Endothelial cell of umbilical vein (primary cell): ENCODE results near the gene IL31RA. TPM values are rescaled to one million over a fixed set of nuclear protein-coding genes. Genes with fewer than 3 reads are reported as not detected.

Experiments
- BruUV-seq: library from RNA; stranded (reverse); fragments of 400-500 nt; replicated peaks from 2 replicates; lab custom pipeline; 2021; lab: Mats Ljungman, UMichigan
- CTCF ChIA-PET: fragments of 300-600, 350-600 bp; sonication (Branson Sonifier 250); formaldehyde crosslinking; loops from one replicate; lab custom pipeline; 2021; ENCODE audit warnings: antibody characterized with exemption, inconsistent platforms; lab: Charles Lee
- POLR2A ChIA-PET: fragments of 300-600, 350-600 bp; sonication (Branson Sonifier 250); formaldehyde crosslinking; loops from one replicate; lab custom pipeline; 2021; ENCODE audit warnings: antibody characterized with exemption, inconsistent platforms; lab: Charles Lee
- DNase-seq: peaks from one replicate; pipeline ENCODE4 v3.0.0-alpha.2; 2011; ENCODE audit warnings: low read depth, low spot score
- FAIRE-seq: peaks from 2 replicates; lab custom pipeline; 2011; peaks lifted over from hg19 to GRCh38; lab: Jason Lieb, UNC
- H2AFZ ChIP-seq: 2 replicates; pipeline ENCODE4 v1.6.0; 2012; ENCODE audit warnings: low read depth, low read length, control low read depth, inconsistent platforms
- H3K27ac ChIP-seq: 2 replicates; pipeline ENCODE4 v1.5.1; 2011; ENCODE audit warnings: low read depth, mild to moderate bottlenecking, control low read depth, low read length, moderate library complexity; ENCODE audit not compliant: insufficient read depth
- H3K27me3 ChIP-seq, 2 experiments: 2 replicates each; pipeline versions ENCODE4 v1.6.0 to v1.6.1; 2011; ENCODE audit warnings: low read length in 2 of 2, mixed read lengths in 1 of 2; ENCODE audit not compliant: control insufficient read depth in 2 of 2, insufficient read depth in 2 of 2
- H3K36me3 ChIP-seq, 2 experiments: 2 replicates in 1 of 2; 3 replicates in 1 of 2; pipeline ENCODE4 v1.5.1; 2011; ENCODE audit warnings: low read length in 2 of 2, mild to moderate bottlenecking in 1 of 2, moderate library complexity in 1 of 2; ENCODE audit not compliant: control insufficient read depth in 2 of 2, insufficient read depth in 2 of 2; ENCODE audit errors: extremely low read depth in 1 of 2
- H3K4me1 ChIP-seq: 3 replicates; pipeline ENCODE4 v1.5.1; 2011; ENCODE audit warnings: mild to moderate bottlenecking, low read length; ENCODE audit not compliant: control insufficient read depth, insufficient read depth; ENCODE audit errors: extremely low read depth
- H3K4me2 ChIP-seq: 2 replicates; pipeline ENCODE4 v1.6.1; 2011; ENCODE audit warnings: low read length, control low read depth, mixed read lengths; ENCODE audit not compliant: insufficient read depth
- H3K4me3 ChIP-seq, 3 experiments: fragments of 200-600 bp in 1 of 3; sonication (generic), shearing (Covaris generic) in 1 of 3; replicated peaks in 1 of 3; 2 replicates each; pipeline ENCODE4 v1.5.1; 2011 to 2016; ENCODE audit warnings: control low read depth in 3 of 3, low read length in 3 of 3, mild to moderate bottlenecking in 2 of 3, inconsistent platforms in 1 of 3, low read depth in 1 of 3, moderate library complexity in 1 of 3; ENCODE audit not compliant: insufficient read depth in 1 of 3
- H3K79me2 ChIP-seq: 2 replicates; pipeline ENCODE4 v1.6.0; 2012; ENCODE audit warnings: low read length, inconsistent platforms; ENCODE audit not compliant: control insufficient read depth, insufficient read depth
- H3K9ac ChIP-seq: replicated peaks from 2 replicates; pipeline ENCODE3; 2011; ENCODE audit warnings: low read length, control low read depth; ENCODE audit not compliant: insufficient read depth; ENCODE audit errors: extremely low read depth
- H3K9me1 ChIP-seq: replicated peaks from 3 replicates; pipeline ENCODE4 v1.6.0; 2011; ENCODE audit warnings: mild to moderate bottlenecking, low read length; ENCODE audit not compliant: control insufficient read depth, insufficient read depth; ENCODE audit errors: extremely low read depth
- H3K9me3 ChIP-seq: replicated peaks from 2 replicates; pipeline ENCODE4 v1.5.1; 2012; ENCODE audit warnings: low read length, inconsistent platforms; ENCODE audit not compliant: control insufficient read depth, insufficient read depth
- H4K20me1 ChIP-seq: replicated peaks from 2 replicates; pipeline ENCODE3; 2011; ENCODE audit warnings: mild to moderate bottlenecking, low read length; ENCODE audit not compliant: control insufficient read depth, insufficient read depth; ENCODE audit errors: extremely low read depth
- EZH2 ChIP-seq: IDR thresholded peaks from 2 replicates; pipeline ENCODE4 v1.6.1; 2012; ENCODE audit warnings: borderline replicate concordance, low read depth, mild to moderate bottlenecking, moderate library complexity, low read length, inconsistent platforms; ENCODE audit not compliant: severe bottlenecking
- FOS ChIP-seq: IDR thresholded peaks from 2 replicates; pipeline ENCODE4 v1.6.1; 2011; ENCODE audit warnings: mild to moderate bottlenecking, low read length, moderate library complexity, borderline replicate concordance; ENCODE audit not compliant: insufficient read depth
- dilution Hi-C: fragments of 300-500 bp; cut with MboI; formaldehyde crosslinking; loops from one replicate; pipeline ENCODE4 v1.15.0; 2019; ENCODE audit warnings: low sequenced_read_pairs; ENCODE audit not compliant: extremely low pct_ligation_motif_present
- intact Hi-C: fragments of 100-400 bp; cut with micrococcal nuclease; formaldehyde crosslinking; loops from one replicate; pipeline ENCODE4 v1.10.0; 2022
- polyA plus RNA-seq, 4 experiments: library from polyadenylated mRNA; depleted of rRNA in 3 of 4; stranded (reverse) in 3 of 4; unstranded in 1 of 4; fragments of >200 nt; gene quantifications; 2 replicates each; pipeline versions ENCODE4 v1.2.1 to v1.2.3, GENCODE V29; 2011 to 2012; ENCODE audit warnings: missing spikeins in 1 of 4
- total RNA-seq: library from RNA; stranded (reverse); gene quantifications from 2 replicates; pipeline ENCODE4 v1.2.3, GENCODE V29; 2021
- TF ChIP-seq, protein P1 (sequence below), 2 donors: IDR thresholded peaks; 1 replicate in 1 of 2; 2 replicates in 1 of 2; pipeline ENCODE4 v1.5.1; 2011; ENCODE audit warnings: low read length in 2 of 2, mild to moderate bottlenecking in 2 of 2, moderate library complexity in 2 of 2, control low read depth in 1 of 2, inconsistent platforms in 1 of 2, low read depth in 1 of 2; ENCODE audit not compliant: insufficient read depth in 1 of 2; ENCODE audit errors: extremely low read depth in 1 of 2

The IL31RA gene
- total and polyA plus RNA-seq, 2 donors (not counting 3 experiments of a cell fraction or from before 2014, with no cell fraction given), result 0.14 to 0.75 TPM

DNA sequence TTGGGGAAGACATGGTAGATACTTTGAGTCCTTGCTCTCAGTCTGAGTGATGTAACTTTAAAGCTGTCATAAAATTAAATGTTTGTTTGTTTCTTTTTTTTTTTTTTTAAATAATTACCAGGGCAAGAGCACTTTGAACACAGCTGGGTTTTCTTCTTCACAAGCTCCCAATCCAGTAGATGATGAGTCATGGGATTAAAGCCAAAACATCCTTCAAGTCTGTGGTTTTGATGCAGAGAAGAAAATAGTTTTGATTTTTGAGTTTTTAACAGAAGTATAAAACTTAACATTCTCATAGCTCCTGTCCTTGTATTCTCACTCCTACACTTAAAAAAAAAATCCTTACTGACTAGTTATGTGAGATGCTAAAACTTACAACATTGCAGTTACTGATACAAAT, 34.8 kb upstream of the IL31RA start:
- Histone ChIP-seq H4K20me1 (no peaks in the 10 kb centered on the region), H3K79me2 (no peaks in the 10 kb centered on the region), H3K4me2 (no peak overlapping the region), H3K4me3 (no peak overlapping the region), H3K9ac (no peak overlapping the region), H3K4me1 (no peaks in the 10 kb centered on the region), H3K9me1 (no peaks in the 10 kb centered on the region), H2AFZ (no peak overlapping the region), H3K9me3 (no peaks in the 10 kb centered on the region), H3K27ac (no peak overlapping the region), H3K27me3 (no peaks in the 10 kb centered on the region), H3K36me3 (no peaks in the 10 kb centered on the region)
- CTCF ChIA-PET, result interaction anchor here (0.7 to 1.5 kb wide), 4 partner anchors 9 to 613 kb away, joined by 3 to 9 read pairs (median 4); no protein-coding TSS in a partner anchor
- no TSS peak for BruUV-seq
- dilution Hi-C loops (no loop called here), intact Hi-C loops (no loop called here)
- TF ChIP-seq, protein P1, sequence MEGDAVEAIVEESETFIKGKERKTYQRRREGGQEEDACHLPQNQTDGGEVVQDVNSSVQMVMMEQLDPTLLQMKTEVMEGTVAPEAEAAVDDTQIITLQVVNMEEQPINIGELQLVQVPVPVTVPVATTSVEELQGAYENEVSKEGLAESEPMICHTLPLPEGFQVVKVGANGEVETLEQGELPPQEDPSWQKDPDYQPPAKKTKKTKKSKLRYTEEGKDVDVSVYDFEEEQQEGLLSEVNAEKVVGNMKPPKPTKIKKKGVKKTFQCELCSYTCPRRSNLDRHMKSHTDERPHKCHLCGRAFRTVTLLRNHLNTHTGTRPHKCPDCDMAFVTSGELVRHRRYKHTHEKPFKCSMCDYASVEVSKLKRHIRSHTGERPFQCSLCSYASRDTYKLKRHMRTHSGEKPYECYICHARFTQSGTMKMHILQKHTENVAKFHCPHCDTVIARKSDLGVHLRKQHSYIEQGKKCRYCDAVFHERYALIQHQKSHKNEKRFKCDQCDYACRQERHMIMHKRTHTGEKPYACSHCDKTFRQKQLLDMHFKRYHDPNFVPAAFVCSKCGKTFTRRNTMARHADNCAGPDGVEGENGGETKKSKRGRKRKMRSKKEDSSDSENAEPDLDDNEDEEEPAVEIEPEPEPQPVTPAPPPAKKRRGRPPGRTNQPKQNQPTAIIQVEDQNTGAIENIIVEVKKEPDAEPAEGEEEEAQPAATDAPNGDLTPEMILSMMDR (IDR thresholded peaks at IDR 0.05; ENCODE audit: extremely low read depth in 1 of 2, insufficient read depth in 1 of 2, low read depth in 1 of 2, low read length in 2 of 2), result no peak
- TF ChIP-seq FOS, result peak; percentile 69
- FAIRE-seq (peak; percentile 43), DNase-seq (no peak)
- POLR2A ChIA-PET, result interaction anchor here (0.5 kb wide), 1 partner anchor 69 kb away, joined by 5 read pairs; no protein-coding TSS in a partner anchor

DNA sequence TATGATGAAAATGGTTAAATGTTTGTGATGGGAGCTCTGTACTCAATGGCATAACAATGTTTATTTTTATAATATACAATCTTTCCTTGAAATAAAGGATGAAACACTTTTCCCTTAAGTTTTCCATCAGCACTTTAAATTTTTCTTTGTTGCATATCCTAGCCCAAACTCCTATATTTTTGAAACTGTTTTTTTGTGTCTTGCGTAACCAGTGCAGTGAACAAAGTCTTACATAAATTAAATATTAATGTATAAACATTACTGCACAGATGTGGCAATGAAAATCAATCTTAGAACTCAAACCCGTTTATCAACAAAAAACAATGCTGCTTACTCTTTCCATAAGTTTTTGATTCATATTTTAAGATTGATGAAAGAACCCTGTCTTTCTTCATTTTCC, 34.1 kb upstream of the IL31RA start:
- POLR2A ChIA-PET, result interaction anchor here (0.5 kb wide), 1 partner anchor 69 kb away, joined by 5 read pairs; no protein-coding TSS in a partner anchor

More for the DNA sequence above, 34.1 kb upstream of the IL31RA start:
- H3K9me1 ChIP-seq, result no peaks in the 10 kb centered on the region
- BruUV-seq, result no TSS peak
- no peak overlapping the region for H2AFZ ChIP-seq
- no peaks in the 10 kb centered on the region for H3K36me3 ChIP-seq
- TF ChIP-seq FOS (no peak), EZH2 (no peak)
- H3K4me1 ChIP-seq, result peaks cover 2% of the 10 kb centered on the region
- CTCF ChIA-PET, result interaction anchor here (1.3 kb wide), 1 partner anchor 9 kb away, joined by 9 read pairs; no protein-coding TSS in a partner anchor
- no peak overlapping the region for H3K4me2 ChIP-seq
- no peak overlapping the region for H3K4me3 ChIP-seq
- DNase-seq (no peak), FAIRE-seq (no peak)
- no peaks in the 10 kb centered on the region for H3K27me3 ChIP-seq
- intact Hi-C loops (no loop called here), dilution Hi-C loops (no loop called here)
- no peak overlapping the region for H3K27ac ChIP-seq
- no peaks in the 10 kb centered on the region for H4K20me1 ChIP-seq
- no peak overlapping the region for H3K9ac ChIP-seq
- H3K79me2 ChIP-seq, result no peaks in the 10 kb centered on the region
- no peaks in the 10 kb centered on the region for H3K9me3 ChIP-seq
